Tibial artery (tissue), 4 donors: ENCODE data around the gene ARL15.

Source experiments
- DNase-seq, 2 donors: peaks; one replicate each; pipeline ENCODE4 v3.0.0-alpha.2; 2019
- H3K27ac ChIP-seq, 2 donors: fragments of 200-600 bp; sonication (generic) in 1 of 2; 1 replicate in 1 of 2; 2 replicates in 1 of 2; pipeline ENCODE4 v1.5.1; 2018 to 2019; ENCODE audit warnings: mild to moderate bottlenecking in 1 of 2
- H3K27me3 ChIP-seq, 2 donors: fragments of 200-600 bp; sonication (generic) in 1 of 2; one replicate each; pipeline versions ENCODE4 v1.5.1 to v1.6.0; 2016 to 2019
- H3K36me3 ChIP-seq, 3 donors: fragments of 200-600 bp; sonication (generic) in 2 of 3; one replicate each; pipeline ENCODE4 v1.5.1; 2016 to 2019; ENCODE audit warnings: mild to moderate bottlenecking in 2 of 3
- H3K4me1 ChIP-seq, 4 donors: fragments of 200-600 bp; sonication (generic) in 2 of 4; 1 replicate in 3 of 4; 2 replicates in 1 of 4; pipeline ENCODE4 v1.5.1; 2016 to 2019
- H3K4me3 ChIP-seq, 2 donors: fragments of 200-600 bp; sonication (generic) in 1 of 2; 1 replicate in 1 of 2; 2 replicates in 1 of 2; pipeline ENCODE4 v1.5.1; 2018 to 2019; ENCODE audit warnings: mild to moderate bottlenecking in 2 of 2
- H3K9me3 ChIP-seq, 3 donors: fragments of 200-600 bp; sonication (generic) in 1 of 3; one replicate each; pipeline ENCODE4 v1.5.1; 2016 to 2019
- intact Hi-C: fragments of 100-400 bp; cut with DNase I; formaldehyde crosslinking; loops from one replicate; pipeline ENCODE4 v1.15.0; 2023; ENCODE audit warnings: low total_unique reads
- TF ChIP-seq, protein P1 (sequence below), 2 experiments: fragments of 200-600 bp in 1 of 2; fragments of 450-650 bp in 1 of 2; IDR thresholded peaks; one replicate each; pipeline ENCODE4 v1.5.1; 2017 to 2019; ENCODE audit warnings: antibody characterized with exemption in 2 of 2, mild to moderate bottlenecking in 1 of 2, moderate library complexity in 1 of 2

The ARL15 gene

DNA sequence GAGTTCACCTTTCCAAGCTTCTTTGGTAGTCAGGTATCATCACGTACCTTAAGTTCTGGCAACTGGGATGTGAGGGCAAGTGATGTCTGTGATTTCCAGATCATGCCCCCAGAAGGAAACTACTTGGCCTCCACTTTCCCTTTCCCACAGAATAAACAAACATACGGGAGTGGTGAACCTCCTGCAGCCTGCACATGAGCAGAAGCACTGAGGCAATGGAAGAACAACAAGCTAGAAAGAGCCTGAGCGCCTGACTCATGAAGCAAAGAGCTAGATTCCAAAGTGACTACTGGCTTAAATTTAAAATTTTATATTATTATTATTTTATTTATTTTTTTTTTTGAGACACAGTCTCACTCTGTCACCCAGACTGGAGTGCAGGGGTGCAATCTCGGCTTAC, 35.0 kb downstream of the ARL15 start:
- intact Hi-C loops = no loop called here
- Histone ChIP-seq H3K4me1 (peaks cover 0 to 4% (median 0%) of the 10 kb centered on the region in 4 donors), H3K4me3 (no peak overlapping the region), H3K36me3 (no peaks in the 10 kb centered on the region), H3K9me3 (no peaks in the 10 kb centered on the region), H3K27ac (no peak overlapping the region), H3K27me3 (no peaks in the 10 kb centered on the region)
- DNase-seq = no peak
- TF ChIP-seq, protein P1, sequence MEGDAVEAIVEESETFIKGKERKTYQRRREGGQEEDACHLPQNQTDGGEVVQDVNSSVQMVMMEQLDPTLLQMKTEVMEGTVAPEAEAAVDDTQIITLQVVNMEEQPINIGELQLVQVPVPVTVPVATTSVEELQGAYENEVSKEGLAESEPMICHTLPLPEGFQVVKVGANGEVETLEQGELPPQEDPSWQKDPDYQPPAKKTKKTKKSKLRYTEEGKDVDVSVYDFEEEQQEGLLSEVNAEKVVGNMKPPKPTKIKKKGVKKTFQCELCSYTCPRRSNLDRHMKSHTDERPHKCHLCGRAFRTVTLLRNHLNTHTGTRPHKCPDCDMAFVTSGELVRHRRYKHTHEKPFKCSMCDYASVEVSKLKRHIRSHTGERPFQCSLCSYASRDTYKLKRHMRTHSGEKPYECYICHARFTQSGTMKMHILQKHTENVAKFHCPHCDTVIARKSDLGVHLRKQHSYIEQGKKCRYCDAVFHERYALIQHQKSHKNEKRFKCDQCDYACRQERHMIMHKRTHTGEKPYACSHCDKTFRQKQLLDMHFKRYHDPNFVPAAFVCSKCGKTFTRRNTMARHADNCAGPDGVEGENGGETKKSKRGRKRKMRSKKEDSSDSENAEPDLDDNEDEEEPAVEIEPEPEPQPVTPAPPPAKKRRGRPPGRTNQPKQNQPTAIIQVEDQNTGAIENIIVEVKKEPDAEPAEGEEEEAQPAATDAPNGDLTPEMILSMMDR (IDR thresholded peaks at IDR 0.05) = no peak

DNA sequence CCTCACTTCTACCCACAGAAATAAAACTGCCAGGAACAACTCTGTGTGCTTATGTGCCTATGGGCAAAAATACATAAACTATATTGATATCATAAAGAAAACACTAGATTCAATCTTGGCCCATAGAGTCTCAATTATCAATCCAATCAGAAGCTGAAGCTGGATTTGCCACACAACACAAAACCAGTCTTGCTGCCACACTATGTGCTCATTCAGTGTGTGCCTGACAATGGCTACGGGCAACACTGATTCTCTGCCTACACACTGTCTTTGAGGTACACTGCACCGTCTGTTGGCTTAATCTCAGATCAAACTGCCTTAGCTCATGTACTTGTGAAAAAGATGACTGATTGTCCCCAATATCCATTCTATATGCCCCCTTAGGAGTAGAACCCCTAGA, 35.4 kb downstream of the ARL15 start:
- H3K27ac ChIP-seq = no peak overlapping the region
- DNase-seq = no peak
- H3K27me3 ChIP-seq = no peaks in the 10 kb centered on the region
- TF ChIP-seq, protein P1 (IDR thresholded peaks at IDR 0.05) = no peak
- intact Hi-C loops = no loop called here
- no peak overlapping the region for H3K4me3 ChIP-seq
- peaks cover 0 to 4% (median 0%) of the 10 kb centered on the region in 4 donors for H3K4me1 ChIP-seq
- H3K9me3 ChIP-seq = no peaks in the 10 kb centered on the region
- H3K36me3 ChIP-seq = no peaks in the 10 kb centered on the region

DNA sequence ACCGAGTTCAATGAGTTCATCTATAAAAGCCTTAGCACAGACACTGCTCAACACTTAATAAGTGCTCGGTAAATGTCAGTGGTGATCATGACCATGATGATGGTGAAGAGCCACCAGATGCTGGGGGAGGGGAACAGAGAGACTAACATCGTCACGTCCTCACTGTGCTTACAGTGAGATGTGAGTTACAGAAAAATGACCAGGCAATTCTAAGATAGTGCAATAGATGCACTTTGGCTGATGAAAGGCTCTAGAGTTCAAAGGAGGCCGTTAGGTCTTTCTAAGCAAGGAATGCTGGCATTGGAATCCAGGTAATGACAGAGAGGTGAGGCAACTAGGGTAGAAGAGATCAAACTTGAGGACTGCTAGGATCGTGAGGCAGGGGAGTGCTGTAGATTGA, 36.7 kb downstream of the ARL15 start:
- no peak overlapping the region for H3K27ac ChIP-seq
- H3K9me3 ChIP-seq = no peaks in the 10 kb centered on the region
- TF ChIP-seq, protein P1 (IDR thresholded peaks at IDR 0.05) = no peak
- no peaks in the 10 kb centered on the region for H3K27me3 ChIP-seq
- H3K4me1 ChIP-seq = peaks cover 0 to 4% (median 0%) of the 10 kb centered on the region in 4 donors
- intact Hi-C loops = no loop called here
- H3K36me3 ChIP-seq = no peaks in the 10 kb centered on the region
- H3K4me3 ChIP-seq = no peak overlapping the region
- DNase-seq = no peak

DNA sequence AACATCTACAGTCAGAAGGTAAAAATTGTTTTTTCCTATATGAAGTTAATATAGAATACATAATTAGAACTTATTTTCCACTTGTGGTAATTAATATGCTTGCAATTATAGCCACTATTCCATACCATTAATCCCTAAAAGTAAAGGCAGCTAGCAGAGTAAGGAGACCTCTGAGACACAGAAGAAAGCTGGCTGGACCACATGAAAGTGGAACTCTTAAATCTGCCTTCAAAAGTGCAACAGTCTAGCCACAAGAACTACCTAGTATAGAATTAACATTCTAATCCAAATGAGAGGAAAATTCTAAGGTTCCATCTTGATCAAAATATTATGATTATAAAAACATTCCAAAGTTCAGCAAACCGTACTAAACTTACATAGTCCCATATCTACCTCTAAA, 37.6 kb downstream of the ARL15 start:
- TF ChIP-seq, protein P1 (IDR thresholded peaks at IDR 0.05) = no peak
- Histone ChIP-seq H3K9me3 (no peaks in the 10 kb centered on the region), H3K27ac (no peak overlapping the region), H3K4me1 (no peaks in the 10 kb centered on the region), H3K27me3 (no peaks in the 10 kb centered on the region), H3K36me3 (no peaks in the 10 kb centered on the region), H3K4me3 (no peak overlapping the region)
- DNase-seq = no peak
- intact Hi-C loops = no loop called here

DNA sequence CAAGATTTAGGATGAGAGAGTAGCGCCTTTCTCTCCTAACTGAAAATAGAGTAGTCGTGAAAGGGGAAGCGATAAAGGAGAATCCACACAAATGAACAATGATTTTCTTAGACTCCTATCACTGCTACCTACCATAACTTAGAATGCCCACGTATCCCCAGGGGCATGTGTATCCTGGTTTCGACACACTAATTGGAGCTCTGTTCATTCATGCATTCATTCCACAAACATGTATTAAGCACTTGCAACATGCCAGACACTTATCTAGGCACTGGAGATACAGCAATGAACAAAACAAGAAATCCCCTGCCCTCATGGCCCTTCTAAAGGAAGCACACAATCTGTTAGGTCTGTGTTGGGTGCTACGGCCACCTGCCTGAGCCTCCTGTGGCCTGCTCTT, 40.0 kb downstream of the ARL15 start:
- Histone ChIP-seq H3K27me3 (no peaks in the 10 kb centered on the region), H3K27ac (no peak overlapping the region), H3K4me3 (no peak overlapping the region), H3K4me1 (no peaks in the 10 kb centered on the region), H3K9me3 (no peaks in the 10 kb centered on the region), H3K36me3 (no peaks in the 10 kb centered on the region)
- intact Hi-C loops = no loop called here
- no peak for DNase-seq
- TF ChIP-seq, protein P1 (IDR thresholded peaks at IDR 0.05) = no peak

DNA sequence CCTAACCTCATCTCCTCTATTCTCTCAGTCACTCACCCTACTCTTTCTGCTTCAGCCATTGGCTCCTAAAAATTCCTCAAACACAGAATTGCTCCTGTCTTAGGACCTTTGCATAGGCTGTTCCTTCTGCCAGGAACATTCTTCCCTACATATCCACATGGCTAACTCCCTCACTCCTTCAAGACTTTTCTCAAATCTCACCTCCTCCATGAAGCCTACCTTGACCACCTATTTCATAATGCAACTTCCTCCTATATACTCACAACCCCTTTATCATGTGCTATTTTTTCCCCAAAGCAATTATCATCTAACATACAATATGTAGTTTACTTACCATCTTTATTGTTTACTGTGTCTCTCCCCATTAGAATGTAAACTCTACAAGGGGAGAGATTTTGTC, 45.8 kb downstream of the ARL15 start:
- intact Hi-C loops = no loop called here
- H3K4me3 ChIP-seq = no peak overlapping the region
- TF ChIP-seq, protein P1 (IDR thresholded peaks at IDR 0.05) = no peak
- no peak for DNase-seq
- H3K27ac ChIP-seq = no peak overlapping the region
- no peaks in the 10 kb centered on the region for H3K36me3 ChIP-seq
- H3K4me1 ChIP-seq = no peaks in the 10 kb centered on the region
- H3K27me3 ChIP-seq = no peaks in the 10 kb centered on the region
- no peaks in the 10 kb centered on the region for H3K9me3 ChIP-seq
